Heart left ventricle (tissue), 16 donors: Measurements from ENCODE around the gene CFAP221. TPM values are rescaled to one million over a fixed set of nuclear protein-coding genes. Genes with fewer than 3 reads are reported as not detected.

ENCODE experiments used
- ATAC-seq, 4 donors: fragments of 200-7000 bp; cut with Tn5 transposase; one replicate each; pipeline ENCODE4 v1.9.1; 2020 to 2022; ENCODE audit warnings: moderate library complexity in 4 of 4, mild to moderate bottlenecking in 3 of 4, moderate number of reproducible peaks in 1 of 4
- DNase-seq, 5 donors: peaks; one replicate each; pipeline ENCODE4 v3.0.0-alpha.2; 2020
- H3K27ac ChIP-seq, 12 donors: fragments of 200-600 bp; sonication (generic) in 4 of 12; one replicate each; pipeline versions ENCODE4 v1.5.0 to v1.8.0; 2016 to 2022; ENCODE audit warnings: mild to moderate bottlenecking in 2 of 12
- H3K27me3 ChIP-seq, 9 donors: fragments of 200-600 bp; sonication (generic) in 2 of 9; one replicate each; pipeline versions ENCODE4 v1.5.1 to v1.8.0; 2016 to 2022; ENCODE audit warnings: mild to moderate bottlenecking in 3 of 9
- H3K36me3 ChIP-seq, 9 donors: fragments of 200-600 bp; sonication (generic) in 2 of 9; one replicate each; pipeline versions ENCODE4 v1.5.0 to v1.8.0; 2018 to 2022; ENCODE audit warnings: mild to moderate bottlenecking in 2 of 9
- H3K4me1 ChIP-seq, 12 donors: fragments of 200-600 bp; sonication (generic) in 4 of 12; one replicate each; pipeline versions ENCODE4 v1.5.0 to v1.8.0; 2016 to 2022; ENCODE audit warnings: mild to moderate bottlenecking in 3 of 12
- H3K4me3 ChIP-seq, 12 donors: fragments of 200-600 bp; sonication (generic) in 4 of 12; one replicate each; pipeline versions ENCODE4 v1.5.0 to v1.8.0; 2017 to 2022; ENCODE audit warnings: mild to moderate bottlenecking in 9 of 12, moderate library complexity in 4 of 12
- H3K9me3 ChIP-seq, 12 donors: fragments of 200-600 bp; sonication (generic) in 4 of 12; one replicate each; pipeline versions ENCODE4 v1.5.0 to v1.8.0; 2016 to 2022; ENCODE audit warnings: mild to moderate bottlenecking in 1 of 12
- POLR2A ChIP-seq, 2 donors: fragments of 450-650 bp; IDR thresholded peaks; one replicate each; pipeline ENCODE4 v1.6.1; 2017; ENCODE audit warnings: antibody characterized with exemption in 2 of 2, mild to moderate bottlenecking in 2 of 2, moderate library complexity in 2 of 2
- WGBS, 4 donors: extraction: QIAGEN DNeasy Blood & Tissue Kit in 2 of 4; methylation state at CpG; one replicate each; pipeline versions ENCODE4 v1.1.5 to v1.1.7; 2013 to 2018; 5-methylcytosine and 5-hydroxymethylcytosine counted together
- intact Hi-C, 10 donors: fragments of 100-400 bp; cut with DNase I; formaldehyde crosslinking; loops; one replicate each; pipeline versions ENCODE4 v1.11.1 to v1.14.2; 2022
- polyA plus RNA-seq, 2 donors: library from polyadenylated mRNA; stranded (reverse); fragments of 200-250 nt; gene quantifications; one replicate each; pipeline ENCODE4 v1.2.3, GENCODE V29; 2013
- total RNA-seq, 9 donors: library from RNA; depleted of rRNA in 2 of 9; stranded (reverse); fragments of >200 nt in 2 of 9; fragmentation: NEBNext Ultra II Directional in 3 of 9; extraction: Animal tissue kit (Norgen Biotek cat#: 25700) in 3 of 9; gene quantifications; one replicate each; pipeline versions ENCODE4 v1.1.0 to v1.2.4, GENCODE V29; 2016 to 2023
- TF ChIP-seq, protein P1 (sequence below), 12 donors: fragments of 200-600 bp; sonication (generic) in 4 of 12; IDR thresholded peaks; one replicate each; pipeline versions ENCODE4 v1.5.0 to v1.8.0; 2018 to 2022; ENCODE audit warnings: antibody characterized with exemption in 12 of 12, mild to moderate bottlenecking in 5 of 12
- donor health status: ischemic (EF 13 %, LVEDD 7.1; RV severe dilation, severe dysfunction).
- donor health status: healthy with polysubstance abuse.
- donor health status: DM: no; HTN: yes; CAD: no.
- donor health status: DM: no; HTN: no; CAD: no.
- donor health status: ischemic (EF 25% LVEDD 6.9; RV normal size, moderate dysfunction).
- donor health status: ischemic (EF 25% LVEDD 5.7; RV mildly dilated, moderate dysfunction).
- donor health status: healthy.
- donor health status: DM: yes; HTN: yes; CAD: no.
- donor health status: ischemic (EF 35%, LVEDD 5.7; RV mildly dilated, moderate dysfunction).
- donor health status: nonischemic (EF 11% LVEDD 7.7; RV severe dilation, severe dysfunction).
- donor health status: DM: yes; HTN: yes; CAD: no.
- donor health status: PGD.
- donor health status: ischemic (EF 29% LVEDD 5.4; RV normal size, mild dysfunction).
- donor health status: nonischemic (EF 23%, LVEDD 6.1; RV moderate dilation, normal function).

CFAP221 gene
- total and polyA plus RNA-seq, 11 donors: 0.08 to 2.2 (median 1.4) TPM; not detected in 1

GRCh38 chr2:119548516-119549120 lies 4.4 kb downstream of the CFAP221 start:
- Histone ChIP-seq H3K4me1 (peaks cover 0 to 7% (median 3%) of the 10 kb centered on the region in 12 donors), H3K9me3 (no peaks in the 10 kb centered on the region), H3K27me3 (peaks cover 0 to 15% (median 0%) of the 10 kb centered on the region in 9 donors), H3K27ac (no peak overlapping the region), H3K36me3 (no peaks in the 10 kb centered on the region), H3K4me3 (no peak overlapping the region)
- no peak for TF ChIP-seq POLR2A (IDR thresholded peaks at IDR 0.05)
- TF ChIP-seq, protein P1, sequence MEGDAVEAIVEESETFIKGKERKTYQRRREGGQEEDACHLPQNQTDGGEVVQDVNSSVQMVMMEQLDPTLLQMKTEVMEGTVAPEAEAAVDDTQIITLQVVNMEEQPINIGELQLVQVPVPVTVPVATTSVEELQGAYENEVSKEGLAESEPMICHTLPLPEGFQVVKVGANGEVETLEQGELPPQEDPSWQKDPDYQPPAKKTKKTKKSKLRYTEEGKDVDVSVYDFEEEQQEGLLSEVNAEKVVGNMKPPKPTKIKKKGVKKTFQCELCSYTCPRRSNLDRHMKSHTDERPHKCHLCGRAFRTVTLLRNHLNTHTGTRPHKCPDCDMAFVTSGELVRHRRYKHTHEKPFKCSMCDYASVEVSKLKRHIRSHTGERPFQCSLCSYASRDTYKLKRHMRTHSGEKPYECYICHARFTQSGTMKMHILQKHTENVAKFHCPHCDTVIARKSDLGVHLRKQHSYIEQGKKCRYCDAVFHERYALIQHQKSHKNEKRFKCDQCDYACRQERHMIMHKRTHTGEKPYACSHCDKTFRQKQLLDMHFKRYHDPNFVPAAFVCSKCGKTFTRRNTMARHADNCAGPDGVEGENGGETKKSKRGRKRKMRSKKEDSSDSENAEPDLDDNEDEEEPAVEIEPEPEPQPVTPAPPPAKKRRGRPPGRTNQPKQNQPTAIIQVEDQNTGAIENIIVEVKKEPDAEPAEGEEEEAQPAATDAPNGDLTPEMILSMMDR (IDR thresholded peaks at IDR 0.05): no peak
- 79 to 92% (median 90%) methylated on average over 2 of the region's 2 CpGs for WGBS, 4 donors
- DNase-seq: no peak
- ATAC-seq: no peak
- intact Hi-C loops: no loop called here

DNA sequence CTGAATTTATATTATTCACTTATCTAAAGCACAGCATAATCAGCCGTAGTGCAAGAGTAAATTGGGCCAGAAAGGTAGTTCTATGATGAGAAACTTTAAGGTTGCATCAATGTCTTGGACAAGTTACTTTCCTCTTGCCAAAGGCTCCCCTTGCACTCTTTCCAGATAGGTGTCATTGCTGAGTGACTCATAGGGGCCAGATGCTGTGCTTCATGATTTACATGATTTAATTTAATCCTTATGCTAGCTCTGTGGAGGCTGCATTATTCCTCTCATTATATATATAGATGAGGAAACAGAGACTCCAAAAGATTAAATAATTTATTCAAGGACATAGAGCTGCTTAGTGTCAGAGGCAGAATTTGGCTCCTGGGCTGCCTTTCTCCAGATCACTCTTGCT lies 5.0 kb downstream of the CFAP221 start:
- WGBS, 4 donors: 66 to 84% (median 78%) methylated on average over 1 of the region's 1 CpG
- Histone ChIP-seq H3K4me3 (no peak overlapping the region), H3K27ac (no peak overlapping the region), H3K27me3 (peaks cover 0 to 9% (median 0%) of the 10 kb centered on the region in 9 donors), H3K9me3 (no peaks in the 10 kb centered on the region), H3K36me3 (no peaks in the 10 kb centered on the region), H3K4me1 (peaks cover 0 to 7% (median 0%) of the 10 kb centered on the region in 12 donors)
- DNase-seq (no peak), ATAC-seq (no peak)
- intact Hi-C loops: no loop called here
- TF ChIP-seq POLR2A (IDR thresholded peaks at IDR 0.05): no peak
- TF ChIP-seq, protein P1 (IDR thresholded peaks at IDR 0.05): no peak

GRCh38 chr2:119550346-119550745 lies 6.1 kb downstream of the CFAP221 start:
- 75 to 90% (median 84%) methylated on average over 2 of the region's 2 CpGs for WGBS, 4 donors
- DNase-seq: no peak
- intact Hi-C loops: no loop called here
- H3K27me3 ChIP-seq: peaks cover 0 to 3% (median 0%) of the 10 kb centered on the region in 9 donors
- no peaks in the 10 kb centered on the region for H3K9me3 ChIP-seq
- no peak for ATAC-seq
- no peak overlapping the region for H3K4me3 ChIP-seq
- H3K4me1 ChIP-seq: no peaks in the 10 kb centered on the region
- H3K27ac ChIP-seq: no peak overlapping the region
- TF ChIP-seq, protein P1 (IDR thresholded peaks at IDR 0.05): no peak
- no peak for TF ChIP-seq POLR2A (IDR thresholded peaks at IDR 0.05)
- no peaks in the 10 kb centered on the region for H3K36me3 ChIP-seq

GRCh38 chr2:119550856-119551255 lies 6.6 kb downstream of the CFAP221 start:
- Histone ChIP-seq H3K36me3 (no peaks in the 10 kb centered on the region), H3K27me3 (no peaks in the 10 kb centered on the region), H3K4me3 (no peak overlapping the region), H3K9me3 (no peaks in the 10 kb centered on the region), H3K27ac (no peak overlapping the region), H3K4me1 (no peaks in the 10 kb centered on the region)
- 81 to 96% (median 87%) methylated on average over 1 of the region's 1 CpG for WGBS, 4 donors
- ATAC-seq (no peak), DNase-seq (no peak)
- intact Hi-C loops: no loop called here
- TF ChIP-seq, protein P1 (IDR thresholded peaks at IDR 0.05): no peak
- no peak for TF ChIP-seq POLR2A (IDR thresholded peaks at IDR 0.05)
